ENCODE data around the gene ADH5.
A peak's percentile ranks its signal among the peaks of the same experiment; 100 is the strongest.
"Not testable (repeated sequence)": the region's sequence is repeated elsewhere in the genome, so short reads cannot be mapped to it uniquely, and the experiment has no call there.

Gene ADH5

GRCh38 chr4:99088481-99089365 lies at the start of gene ADH5:
ADH5 (minus strand) TSS chr4:99088788; CDS start chr4:99088700, 88 bp downstream.
- peak; percentile 86 for DNase-seq (ENCODE audit: low read depth)

DNA sequence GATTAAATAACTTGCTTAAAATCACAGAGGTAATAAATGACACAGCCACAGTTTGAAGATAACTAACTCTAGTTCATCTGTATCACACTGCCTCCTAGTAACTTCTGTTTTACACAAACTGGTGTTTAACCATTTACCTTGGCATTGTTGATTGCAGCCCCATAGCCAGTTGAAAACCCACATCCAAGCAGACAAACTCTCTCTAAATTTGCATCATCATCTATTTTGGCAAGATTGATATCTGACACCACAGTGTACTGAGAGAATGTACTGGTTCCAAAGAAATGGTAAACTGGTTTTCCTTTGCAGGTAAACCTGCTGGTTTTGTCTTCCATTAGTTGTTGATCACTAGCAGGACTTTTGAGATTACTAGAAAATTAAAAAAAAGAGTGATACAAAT lies 47.7 kb upstream of the ADH5 start:
- no peak for DNase-seq (ENCODE audit: low read depth)

GRCh38 chr4:99135541-99136162 lies 47.1 kb upstream of the ADH5 start:
- DNase-seq (ENCODE audit: low read depth): no peak

DNA sequence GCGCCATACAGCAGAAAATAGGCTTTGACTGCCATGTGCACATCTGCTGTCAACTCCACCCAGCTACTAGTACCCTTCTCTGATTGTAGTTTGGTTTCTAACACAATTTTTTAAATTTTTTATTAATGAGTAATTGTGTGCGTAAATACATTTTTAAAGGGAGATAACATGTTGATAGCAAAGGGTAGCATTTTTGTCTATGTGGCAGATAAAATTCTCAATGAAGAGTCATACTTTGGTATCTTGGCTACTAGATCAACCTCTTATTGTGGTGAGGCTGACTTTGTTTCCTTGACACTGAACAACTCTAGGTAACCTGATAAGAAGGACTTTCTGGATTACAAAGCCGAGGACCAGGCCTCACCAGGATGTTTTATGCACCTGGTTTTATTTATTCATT lies 46.0 kb upstream of the ADH5 start:
- DNase-seq (ENCODE audit: low read depth): no peak

DNA sequence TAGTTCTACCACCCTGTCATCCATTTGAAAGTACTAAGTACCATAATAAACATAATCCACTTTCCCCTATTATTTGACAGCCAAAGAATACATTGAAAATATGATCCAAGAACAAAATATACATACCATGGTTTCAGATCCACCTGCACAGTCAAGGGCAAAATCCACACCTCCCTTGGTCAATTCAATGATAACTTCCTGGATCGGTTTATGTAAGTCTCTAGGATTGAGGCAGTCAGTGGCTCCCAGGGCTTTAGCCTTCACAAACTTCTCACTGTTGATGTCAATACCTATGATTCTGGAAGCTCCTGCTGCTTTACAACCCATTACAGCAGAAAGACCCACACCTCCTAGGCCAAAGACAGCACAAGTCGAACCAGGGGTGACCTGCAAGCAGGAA lies 42.8 kb upstream of the ADH5 start:
- no peak for DNase-seq (ENCODE audit: low read depth)

GRCh38 chr4:99126376-99126775 lies 37.8 kb upstream of the ADH5 start:
- DNase-seq (ENCODE audit: low read depth): no peak

GRCh38 chr4:99121008-99121407 lies 32.4 kb upstream of the ADH5 start:
- no peak for DNase-seq (ENCODE audit: low read depth)

DNA sequence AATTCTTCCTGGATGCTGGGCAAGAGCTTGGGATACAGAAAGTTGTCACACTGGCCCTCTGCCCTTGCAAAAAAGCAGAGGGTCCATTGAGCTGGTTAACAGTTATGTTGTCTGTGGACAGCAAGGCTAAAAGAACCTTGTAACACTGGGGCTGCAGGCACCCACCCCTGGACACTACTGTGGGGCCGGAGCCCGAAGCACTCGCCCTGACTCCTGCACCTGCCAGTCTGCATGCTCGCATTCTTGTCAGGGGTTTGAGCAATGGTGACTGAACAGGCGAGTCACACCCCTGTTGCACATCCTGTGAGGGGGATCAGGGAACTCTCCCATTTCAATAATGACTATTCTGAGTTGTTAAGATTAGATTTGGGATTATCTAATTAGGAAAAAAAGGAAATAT lies 31.9 kb upstream of the ADH5 start:
- DNase-seq (ENCODE audit: low read depth): no peak

DNA sequence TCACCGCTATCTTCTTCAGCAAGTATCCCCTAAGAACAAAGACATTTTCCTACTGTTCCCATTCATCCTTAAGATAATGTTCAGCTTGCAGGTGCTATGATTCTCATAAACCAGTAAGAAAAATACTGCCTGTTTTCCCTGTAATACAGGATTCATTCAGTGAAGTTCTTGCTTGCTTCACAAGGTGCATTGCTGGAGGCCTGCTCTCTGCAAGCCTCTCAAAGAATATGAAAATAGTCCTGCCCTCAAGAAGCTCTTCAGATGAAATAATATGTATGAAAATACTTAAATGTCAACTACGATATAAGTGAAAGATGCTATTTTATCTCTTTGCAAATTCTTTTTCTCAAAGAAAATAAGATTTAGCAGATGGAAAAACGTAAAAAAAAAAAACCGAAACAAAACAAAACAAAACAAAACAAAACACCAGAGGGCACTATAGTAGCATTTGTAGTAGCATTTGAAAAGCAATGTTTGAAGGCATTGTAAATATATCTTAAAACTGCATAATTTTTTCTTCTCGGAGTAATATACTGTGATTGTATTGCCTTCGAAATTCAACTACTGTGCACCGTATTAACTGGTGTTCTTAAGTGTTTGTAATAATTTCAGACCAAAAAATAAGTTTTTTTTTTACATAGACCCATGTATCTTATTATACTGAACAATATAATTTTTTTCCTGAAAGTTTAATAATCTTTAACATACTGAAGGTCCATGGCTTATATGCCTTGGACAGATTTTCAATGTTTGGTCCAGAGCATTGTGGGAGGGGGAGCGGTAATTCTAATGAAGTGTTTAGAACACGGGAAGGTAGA lies 29.5 kb upstream of the ADH5 start:
- peak; percentile 30 for DNase-seq (ENCODE audit: low read depth)

DNA sequence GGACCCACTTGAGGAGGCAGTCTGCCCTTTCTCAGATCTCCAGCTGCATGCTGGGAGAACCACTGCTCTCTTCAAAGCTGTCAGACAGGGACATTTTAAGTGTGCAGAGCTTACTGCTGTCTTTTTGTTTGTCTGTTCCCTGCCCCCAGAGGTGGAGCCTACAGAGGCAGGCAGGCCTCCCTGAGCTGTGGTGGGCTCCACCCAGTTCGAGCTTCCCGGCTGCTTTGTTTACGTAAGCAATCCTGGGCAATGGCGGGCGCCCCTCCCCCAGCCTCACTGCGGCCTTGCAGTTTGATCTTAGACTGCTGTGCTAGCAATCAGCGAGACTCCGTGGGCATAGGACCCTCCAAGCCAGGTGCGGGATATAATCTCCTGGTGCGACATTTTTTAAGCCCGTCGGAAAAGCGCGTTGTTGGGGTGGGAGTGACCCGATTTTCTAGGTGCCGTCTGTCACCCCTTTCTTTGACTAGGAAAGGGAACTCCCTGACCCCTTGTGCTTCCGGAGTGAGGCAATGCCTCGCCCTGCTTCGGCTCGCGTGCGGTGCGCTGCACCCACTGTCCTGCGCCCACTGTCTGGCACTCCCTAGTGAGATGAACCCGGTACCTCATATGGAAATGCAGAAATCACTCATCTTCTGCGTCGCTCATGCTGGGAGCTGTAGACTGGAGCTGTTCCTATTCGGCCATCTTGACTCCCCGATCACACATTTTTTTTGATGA lies 28.7 kb upstream of the ADH5 start:
- DNase-seq (ENCODE audit: low read depth): not testable (repeated sequence)

- not testable (repeated sequence) for DNase-seq (ENCODE audit: low read depth)
These were observed 20.7 kb upstream of the ADH5 start for GRCh38 chr4:99109286-99109685.

- no peak for DNase-seq (ENCODE audit: low read depth)
These were observed 15.6 kb upstream of the ADH5 start for GRCh38 chr4:99104153-99104552.

- no peak for DNase-seq (ENCODE audit: low read depth)
These were observed 14.6 kb upstream of the ADH5 start for GRCh38 chr4:99103166-99103565.

- DNase-seq (ENCODE audit: low read depth): no peak
These were observed 14.0 kb upstream of the ADH5 start for GRCh38 chr4:99102634-99103033.

DNA sequence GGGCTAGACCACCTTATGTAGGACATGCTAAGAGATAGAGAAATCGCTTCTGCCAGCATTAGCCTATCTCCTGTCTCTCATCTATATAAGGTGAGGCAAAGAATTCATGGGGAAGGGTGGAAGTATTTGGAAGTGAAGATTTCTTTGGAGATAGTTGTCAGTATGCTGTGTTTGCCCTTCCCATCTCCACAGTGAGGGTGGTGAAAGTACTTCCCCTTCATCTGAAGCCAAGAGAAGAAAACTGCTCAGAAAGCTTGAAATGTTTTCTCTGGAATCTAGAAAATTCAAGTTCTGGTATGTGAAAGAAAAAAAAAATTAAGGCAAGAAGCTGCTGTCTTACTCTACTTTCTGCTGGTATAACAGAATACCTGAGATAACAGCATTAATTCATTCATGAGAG lies 12.3 kb upstream of the ADH5 start:
- DNase-seq (ENCODE audit: low read depth): no peak

DNA sequence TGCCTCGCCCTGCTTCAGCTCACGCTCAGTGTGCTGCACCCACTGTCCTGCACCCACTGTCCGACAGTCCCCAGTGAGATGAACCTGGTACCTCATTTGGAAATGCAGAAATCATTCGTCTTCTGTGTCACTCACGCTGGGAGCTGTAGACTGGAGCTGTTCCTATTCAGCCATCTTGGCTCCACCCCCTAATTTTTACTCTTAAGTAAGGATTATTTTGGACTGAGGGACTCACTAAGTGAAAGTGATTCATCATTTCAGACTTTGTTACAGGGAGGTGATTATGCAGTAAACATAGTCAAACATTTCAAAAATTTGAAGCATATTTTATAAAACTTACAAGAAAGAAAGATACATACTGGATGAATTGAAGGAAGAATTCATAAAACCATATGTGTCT lies 11.2 kb upstream of the ADH5 start:
- not testable (repeated sequence) for DNase-seq (ENCODE audit: low read depth)

DNA sequence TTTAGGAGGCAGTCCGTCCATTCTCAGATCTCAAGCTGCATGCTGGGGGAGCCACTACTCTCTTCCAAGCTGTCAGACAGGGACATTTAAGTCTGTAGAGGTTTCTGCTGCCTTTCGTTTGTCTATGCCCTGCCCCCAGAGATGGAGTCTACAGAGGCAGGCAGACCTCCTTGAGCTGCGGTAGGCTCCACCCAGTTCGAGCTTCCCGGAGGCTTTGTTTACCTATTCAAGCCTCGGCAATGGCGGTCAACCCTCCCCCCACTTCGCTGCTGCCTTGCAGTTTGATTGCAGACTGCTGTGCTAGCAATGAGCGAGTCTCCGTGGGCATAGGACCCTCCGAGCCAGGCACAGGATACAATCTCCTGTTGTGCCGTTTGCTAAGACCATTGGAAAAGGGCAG lies 10.7 kb upstream of the ADH5 start:
- no peak for DNase-seq (ENCODE audit: low read depth)

GRCh38 chr4:99091841-99092240 lies 3.3 kb upstream of the ADH5 start:
- DNase-seq (ENCODE audit: low read depth): not testable (repeated sequence)

- DNase-seq (ENCODE audit: low read depth): no peak
These were observed 2.6 kb upstream of the ADH5 start for GRCh38 chr4:99091216-99091575.

GRCh38 chr4:99090481-99091215 lies 2.1 kb upstream of the ADH5 start:
- DNase-seq (ENCODE audit: low read depth): no peak

- peak; percentile 62 for DNase-seq (ENCODE audit: low read depth)
These were observed 552 bp downstream of the ADH5 start for GRCh38 chr4:99088023-99088449.

Measured in ELR (cell line).